NCI-H1417 treated with DMSO at 0.1 percent for 48 hours (cell line): ENCODE measurements around the gene PPM1H.

Source experiments
- DNase-seq: peaks from one replicate; lab custom pipeline; 2025; lab: John Stamatoyannopoulos, UW

Gene PPM1H

DNA sequence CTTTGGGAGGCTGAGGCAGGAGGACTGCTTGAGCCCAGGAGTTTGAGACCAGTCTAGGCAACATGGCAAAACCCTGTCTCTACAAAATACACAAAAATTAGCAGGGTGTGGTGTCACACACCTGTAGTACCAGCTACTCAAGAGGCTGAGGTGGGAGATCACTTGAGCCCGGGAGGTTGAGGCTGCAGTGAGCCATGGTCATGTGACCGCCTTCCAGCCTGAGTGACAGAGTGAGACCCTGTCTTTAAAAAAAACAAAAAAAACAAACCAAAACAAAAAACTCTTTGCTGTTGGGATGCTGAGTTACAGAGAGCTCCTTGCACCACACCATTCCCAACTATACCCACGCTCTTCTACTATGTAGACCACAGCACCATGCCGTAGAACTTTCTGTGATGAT is 221.2 kb downstream of the PPM1H start:
- no peak for DNase-seq

DNA sequence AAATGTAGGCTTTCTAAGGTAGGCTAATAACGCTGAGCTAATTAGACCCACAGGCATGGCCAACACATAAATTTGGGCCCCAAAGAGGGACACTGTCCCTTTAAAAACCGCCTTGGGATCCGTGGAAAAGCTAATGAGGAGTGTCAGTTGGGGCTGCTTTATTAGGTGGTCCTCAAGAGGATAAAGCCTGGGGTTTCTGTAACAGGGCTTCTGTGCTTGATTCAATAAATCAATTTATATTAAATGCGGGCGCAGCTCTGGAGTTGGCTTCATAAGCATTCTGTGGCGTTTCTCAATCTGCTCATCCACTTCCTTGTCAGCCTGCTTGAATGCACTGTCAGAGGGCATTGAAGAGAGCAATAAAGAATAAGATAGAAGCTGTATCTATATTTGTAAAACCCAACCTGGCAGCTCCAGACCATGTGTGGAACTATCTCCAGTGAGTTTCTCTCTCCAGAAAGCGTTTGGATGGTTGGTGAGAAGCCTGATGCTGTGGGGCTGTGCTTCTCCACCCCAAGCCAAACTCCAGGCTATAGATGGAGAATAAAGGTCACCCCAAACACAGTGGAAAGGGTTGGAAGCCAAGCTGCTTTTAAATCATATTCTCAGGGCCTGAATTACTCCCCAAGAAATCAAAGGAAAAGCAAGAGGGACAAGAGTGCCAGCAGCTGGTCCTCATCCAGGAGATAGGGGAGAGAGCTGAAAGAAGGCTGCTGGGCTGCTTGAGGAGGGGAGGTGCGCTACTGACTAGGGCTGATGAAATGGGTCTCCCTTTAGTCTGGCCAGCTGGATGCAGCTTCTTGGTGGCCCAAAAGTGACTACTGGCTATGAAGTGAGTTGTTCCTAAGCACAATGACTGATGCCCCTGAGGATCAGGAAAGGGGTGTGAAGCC is 222.0 kb downstream of the PPM1H start:
- DNase-seq = no peak

DNA sequence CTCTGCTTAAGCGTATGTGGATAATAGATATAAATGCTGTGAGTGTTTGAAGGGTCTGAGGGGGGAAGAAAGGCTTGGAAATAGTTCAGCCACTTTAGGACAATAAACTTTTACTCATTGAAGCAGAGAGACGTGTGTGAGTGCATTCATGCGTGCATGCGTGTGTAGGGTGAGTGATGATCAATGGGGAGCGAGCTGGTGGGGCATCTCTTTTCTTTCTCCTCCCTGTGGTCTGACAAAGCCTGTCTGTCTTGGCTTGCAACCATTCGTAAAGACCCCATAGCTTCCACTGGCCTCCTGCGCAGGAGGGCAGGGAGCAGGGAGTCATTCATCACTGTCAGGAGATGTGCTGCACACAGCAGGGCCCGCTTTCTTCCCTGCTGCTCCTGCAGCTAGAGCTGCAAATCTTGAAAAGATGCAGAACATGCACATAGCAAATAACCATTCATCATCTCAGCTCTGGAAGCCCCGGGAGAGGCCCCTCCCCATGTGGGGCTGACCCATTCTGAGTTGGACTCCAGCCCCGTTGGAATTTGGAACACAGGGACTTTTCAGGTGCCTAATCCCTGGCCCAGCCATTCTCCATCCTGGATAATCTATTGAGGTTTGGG is 223.2 kb downstream of the PPM1H start:
- DNase-seq = no peak

DNA sequence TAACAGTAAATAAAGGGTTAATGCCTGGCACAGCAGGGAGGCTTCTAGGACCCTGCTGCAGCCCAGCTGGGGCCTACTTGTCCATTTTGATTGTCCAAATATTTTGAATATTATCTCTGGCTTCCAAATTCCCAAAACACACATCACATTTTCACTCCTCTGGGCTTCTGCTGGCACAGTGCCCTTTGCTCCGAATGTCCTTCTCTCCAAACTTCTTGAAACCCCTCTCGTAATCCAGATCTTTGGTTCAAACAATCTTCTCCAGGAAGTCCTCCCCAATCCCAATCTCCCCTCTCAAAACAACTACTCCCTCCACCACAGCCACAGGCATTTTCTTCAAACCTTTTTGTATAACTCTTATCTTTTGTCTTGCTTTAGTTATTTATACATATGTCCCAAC is 225.6 kb downstream of the PPM1H start:
- DNase-seq = no peak

DNA sequence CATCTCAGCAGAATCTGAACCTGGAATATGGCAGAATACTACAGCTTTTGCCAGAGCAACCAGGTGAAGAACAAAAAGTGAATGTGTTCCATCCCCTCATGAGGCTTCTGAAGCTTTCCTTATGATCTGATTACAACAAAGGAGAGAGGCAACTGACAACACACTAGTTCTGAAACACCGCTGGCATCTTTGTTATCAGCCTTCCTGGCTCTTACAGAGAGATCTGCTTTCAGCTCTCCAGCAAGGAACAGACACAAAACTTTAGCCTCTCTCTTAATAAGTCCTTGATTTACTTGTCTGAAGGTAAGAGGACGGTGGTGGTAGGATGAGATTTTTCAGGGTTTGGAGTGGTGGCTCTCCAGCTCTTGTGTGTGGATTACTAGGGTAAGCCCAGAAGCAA is 227.0 kb downstream of the PPM1H start:
- DNase-seq = no peak

DNA sequence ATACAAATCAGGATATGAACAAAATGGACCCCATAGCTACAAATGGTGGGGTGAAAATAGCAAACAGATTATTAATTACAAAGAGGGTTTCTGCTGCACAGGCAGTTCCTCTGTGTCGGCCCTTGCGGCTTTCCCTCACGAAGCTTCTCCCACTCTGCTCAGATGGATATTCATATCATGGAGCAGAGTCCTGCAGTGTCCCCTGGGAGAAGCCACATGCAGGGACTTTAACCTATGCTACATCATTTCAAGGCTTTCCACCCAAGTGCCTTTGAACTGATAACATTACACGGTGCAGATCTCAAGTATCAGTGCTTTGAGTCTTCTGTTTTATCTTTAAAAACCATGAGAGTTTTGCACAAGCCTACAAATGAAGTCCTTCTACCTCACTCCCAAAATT is 229.1 kb downstream of the PPM1H start:
- no peak for DNase-seq

DNA sequence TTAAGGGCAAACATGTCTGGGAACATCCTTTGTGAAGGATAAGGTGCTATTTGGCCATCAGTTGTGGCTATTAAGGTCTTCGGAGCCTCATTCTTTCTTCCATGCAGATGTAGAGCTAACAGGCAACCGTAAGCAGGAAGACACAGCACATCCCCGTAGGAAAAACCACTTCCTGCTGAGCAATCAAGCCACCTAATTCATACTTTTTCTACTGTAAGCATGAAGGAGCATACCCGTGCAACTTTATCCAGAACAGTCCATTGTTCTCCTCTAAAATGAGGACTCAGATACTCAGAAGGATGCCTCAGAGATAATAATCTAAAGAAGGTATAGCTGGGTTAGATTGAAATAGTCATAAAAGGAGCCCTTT is 232.0 kb downstream of the PPM1H start:
- DNase-seq = no peak

DNA sequence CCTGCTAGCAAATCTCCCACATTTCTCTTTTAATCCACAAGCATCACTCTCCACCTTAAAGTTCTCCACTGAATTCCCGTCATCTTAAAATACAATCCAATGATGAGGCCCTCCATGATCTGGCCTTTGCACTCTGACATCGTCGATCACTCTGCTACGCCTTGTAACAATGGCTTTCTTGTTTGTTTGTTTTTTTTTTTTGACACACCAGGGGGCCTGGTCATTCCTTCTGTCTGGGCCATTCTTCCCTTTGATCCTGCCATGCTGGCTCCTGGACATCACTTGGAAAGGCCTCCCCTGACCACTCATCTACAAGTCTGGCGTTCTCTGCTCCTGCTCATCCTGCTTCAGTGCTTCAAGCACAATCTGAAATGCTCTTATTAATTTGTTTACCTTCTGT is 233.5 kb downstream of the PPM1H start:
- DNase-seq = no peak

DNA sequence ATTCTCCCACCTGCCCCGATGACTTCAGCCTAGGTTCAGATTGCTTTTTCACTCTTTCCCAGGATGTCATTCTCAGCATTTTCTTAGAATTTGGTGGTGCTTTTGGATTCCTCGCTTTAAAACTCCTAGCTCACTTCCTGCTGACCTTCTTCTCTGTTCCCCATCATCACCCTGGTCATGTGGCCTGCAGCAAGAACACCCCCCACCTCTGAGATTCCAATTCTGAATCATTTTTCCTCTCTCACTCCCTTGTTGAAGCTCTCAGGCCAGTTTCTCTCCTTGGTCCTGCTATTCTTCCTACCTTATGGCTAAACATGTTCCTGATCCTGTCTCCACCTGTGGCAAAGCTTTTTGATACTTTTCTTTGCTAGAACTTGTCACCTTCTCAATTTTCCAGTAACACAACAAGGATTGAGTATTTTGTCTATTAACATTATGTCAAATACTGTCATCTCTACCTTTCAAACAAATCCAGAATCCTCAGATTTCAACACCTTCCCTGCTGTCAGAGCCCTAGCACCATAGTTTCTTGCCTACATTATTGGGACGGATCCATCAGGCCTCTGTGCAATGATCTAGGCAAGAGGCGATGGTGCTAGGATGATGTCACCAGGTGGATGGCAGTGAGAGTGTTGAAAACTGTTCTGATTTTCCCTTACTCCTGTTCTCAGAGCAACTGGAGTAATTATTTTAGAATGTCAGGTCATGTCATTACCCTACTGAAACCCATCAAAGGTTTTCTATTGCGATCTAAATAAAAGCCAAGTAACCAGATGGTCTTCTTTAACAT is 234.7 kb downstream of the PPM1H start:
- no peak for DNase-seq

DNA sequence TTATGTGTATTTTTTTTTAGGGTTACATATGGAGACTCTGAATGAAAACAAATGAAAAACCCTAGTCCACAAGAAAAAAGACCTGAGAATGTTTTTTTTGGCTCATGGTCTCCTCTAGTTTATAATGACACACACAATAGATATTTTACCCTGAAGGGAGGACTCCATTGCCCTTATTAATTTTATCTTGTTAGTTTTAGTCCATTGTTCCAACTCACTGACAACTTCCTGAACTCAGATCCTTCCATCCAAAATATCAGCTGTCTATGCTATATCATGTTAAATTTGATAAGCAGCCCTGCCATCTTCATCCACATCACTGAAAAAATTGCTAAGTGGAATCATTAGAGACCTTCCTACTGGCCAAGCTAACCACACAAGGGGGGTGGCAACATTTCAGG is 236.2 kb downstream of the PPM1H start:
- DNase-seq = no peak

DNA sequence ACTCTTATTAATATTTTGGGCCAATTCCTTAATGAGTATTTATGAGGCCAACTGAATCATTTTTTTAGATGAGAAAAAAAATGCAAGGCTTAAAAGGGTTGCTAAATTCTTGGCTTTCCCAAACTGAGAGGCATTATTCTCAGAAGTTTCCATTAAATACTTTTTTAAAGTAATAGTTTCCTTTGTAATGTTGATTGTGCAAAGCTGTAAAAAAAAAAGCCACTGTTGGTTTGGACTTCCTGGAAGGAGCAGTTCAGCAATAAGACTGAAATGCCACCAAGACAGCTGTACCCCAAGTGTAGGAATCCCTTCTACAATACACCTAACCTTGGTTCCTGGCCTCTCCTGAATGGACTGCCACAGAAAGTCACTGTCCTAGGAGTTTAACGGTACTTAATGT is 237.1 kb downstream of the PPM1H start:
- DNase-seq = no peak

DNA sequence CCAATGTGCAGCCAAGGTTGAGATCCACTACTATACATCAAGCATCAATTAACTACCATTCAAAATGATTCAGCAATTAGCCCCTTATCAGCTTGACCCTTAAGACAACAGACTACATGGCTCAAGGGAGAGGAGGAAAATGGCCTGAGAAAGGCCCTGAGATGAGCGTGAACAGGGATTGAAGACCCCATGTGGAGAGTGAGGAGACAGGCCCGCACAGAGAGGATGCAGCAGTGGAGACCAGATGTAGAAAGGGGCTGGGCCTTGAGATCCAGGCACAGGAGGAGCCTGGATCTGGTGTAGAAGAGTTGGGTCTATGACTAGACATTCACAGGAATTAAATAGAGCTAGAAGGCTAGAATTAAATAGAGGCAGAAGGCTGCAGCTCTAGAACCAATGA is 239.3 kb downstream of the PPM1H start:
- DNase-seq = no peak

DNA sequence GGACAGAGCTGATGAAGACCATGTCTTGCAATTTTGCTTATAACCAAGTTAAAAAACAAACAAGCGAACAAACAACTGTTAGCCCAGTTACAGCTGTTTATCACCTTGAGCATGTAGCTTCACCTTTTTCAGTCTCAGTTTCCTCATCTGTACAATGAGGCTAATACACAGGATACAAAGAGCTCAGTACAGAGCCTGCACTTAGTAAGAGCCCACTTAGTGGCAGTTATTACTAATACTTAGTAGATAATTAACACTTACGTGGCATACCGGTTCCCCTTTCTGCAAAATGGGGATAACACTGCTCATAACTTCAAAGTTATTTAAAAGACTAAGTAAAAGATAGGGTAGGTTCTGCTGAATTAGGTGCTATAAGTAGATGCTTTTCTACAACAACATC is 240.3 kb downstream of the PPM1H start:
- no peak for DNase-seq

DNA sequence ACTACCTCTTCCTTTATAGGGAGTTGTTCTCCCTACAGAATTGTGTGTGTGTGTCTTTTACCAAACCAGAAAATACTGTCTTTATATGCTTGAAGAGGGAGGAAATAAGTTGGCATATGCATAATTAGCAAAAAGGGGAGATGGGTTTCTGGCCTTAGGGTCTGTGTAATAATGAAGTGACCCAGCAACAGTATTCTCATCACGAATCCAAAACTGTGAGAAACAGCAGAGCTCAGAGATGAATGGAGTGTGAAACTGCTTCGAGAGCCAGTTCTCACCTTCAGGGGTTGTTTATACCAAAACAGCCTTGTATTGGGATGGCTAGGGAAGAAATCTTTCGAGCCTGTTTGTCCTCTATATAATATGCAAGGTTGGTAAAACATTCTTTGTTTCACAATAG is 240.8 kb downstream of the PPM1H start:
- DNase-seq = no peak

DNA sequence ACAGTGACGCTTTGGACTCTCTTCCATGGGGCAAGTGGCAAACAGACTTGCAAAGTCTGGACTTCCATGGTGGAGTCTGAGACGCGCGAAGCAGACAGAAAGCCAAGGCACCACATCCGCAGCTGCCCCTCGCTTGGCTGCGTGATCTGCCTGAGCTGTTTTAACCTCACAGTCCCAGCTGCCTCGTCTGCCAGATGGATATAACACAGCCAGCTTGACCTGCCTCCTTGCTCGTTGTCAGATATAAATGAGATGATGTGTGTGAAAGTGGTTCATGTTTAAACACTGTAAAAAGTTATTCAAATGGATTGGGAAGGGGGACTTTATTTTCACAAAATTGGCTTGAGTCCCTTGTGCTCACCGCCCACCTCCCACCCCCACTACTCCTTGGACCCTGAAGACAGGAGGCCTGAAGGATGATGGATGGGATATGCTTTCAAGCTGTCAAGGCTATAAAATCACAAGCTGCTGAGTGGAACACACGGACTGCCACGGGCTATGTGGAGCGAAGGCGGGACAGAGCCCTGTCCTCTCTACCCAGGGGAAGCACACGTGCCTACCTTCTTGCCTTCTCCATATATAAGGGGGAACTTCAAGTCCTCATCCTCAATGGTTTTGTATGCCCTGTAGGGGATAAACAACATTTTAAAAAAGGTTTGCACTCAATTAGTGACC is 241.4 kb downstream of the PPM1H start:
- no peak for DNase-seq

DNA sequence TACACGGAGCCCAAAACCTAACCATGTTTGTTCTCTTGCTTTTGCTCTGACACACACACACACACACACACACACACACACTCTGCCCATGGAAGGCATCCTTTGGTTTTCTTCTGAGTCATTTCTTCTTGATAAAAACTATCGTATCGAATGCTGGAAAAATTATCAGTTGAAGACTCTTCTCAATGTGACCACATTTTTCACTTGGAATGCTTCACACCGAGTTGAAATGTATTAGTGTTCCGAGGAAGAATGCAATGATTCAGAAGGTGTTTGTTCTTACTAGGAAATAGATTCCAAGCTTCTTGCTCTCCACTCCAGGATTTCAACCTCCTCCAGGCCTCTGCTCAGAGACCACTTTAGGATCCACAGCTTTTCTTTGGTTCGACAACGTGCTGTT is 242.1 kb downstream of the PPM1H start:
- no peak for DNase-seq

DNA sequence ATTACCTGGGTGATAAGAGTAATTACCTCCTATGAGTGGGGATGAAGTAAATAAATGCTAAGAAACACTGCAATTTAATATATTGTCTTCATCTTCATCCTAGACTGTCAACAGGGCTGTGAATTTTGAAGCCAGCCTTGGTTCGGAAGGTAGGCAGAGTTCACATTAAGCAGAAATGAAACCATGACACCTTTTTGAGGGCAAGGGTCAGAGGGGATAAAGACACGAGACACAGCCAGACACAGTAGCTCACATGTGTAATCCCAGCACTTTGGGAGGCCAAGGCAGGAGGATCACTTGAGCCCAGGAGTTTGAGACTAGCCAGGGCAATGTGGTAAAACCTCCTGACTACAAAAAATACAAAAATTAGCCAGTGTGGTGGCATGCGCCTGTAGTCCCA is 243.6 kb downstream of the PPM1H start:
- DNase-seq = no peak

DNA sequence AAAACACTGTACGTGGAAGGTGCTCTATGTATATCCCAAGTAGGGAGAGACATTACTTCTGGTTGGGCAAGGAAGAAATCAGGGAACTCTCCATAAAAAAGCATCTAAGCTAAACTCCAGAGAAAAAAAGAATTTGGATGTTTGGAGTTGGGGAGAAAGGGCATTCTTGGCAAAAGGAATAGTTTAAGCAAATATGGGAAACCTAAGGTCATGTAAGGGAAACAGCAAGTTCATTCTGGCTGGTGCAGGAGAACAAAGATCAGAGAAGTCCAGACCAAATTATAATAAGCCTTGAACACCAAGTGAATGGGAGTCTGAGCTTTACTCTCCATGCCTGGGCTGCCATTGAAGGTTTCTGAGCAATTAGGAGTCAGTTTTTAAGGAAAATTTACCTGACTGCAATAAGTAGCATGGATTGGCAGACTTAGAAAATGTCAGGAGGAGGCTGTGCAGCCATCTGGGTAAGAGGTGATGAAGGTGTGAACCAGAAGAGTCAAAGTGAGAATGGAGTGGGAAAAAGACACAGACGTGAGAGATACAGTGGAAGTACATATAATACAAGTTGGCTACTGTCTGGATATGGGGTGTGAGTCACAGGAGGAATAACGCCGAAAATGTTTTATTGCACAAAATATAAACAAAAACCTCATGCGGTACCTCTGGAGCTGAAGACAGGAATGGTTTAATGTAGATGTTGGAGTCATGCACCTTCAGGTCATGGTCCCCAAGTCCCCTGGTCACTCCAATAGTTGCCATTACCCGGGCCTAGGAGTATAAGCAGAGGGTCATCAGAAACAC is 245.7 kb downstream of the PPM1H start:
- no peak for DNase-seq

DNA sequence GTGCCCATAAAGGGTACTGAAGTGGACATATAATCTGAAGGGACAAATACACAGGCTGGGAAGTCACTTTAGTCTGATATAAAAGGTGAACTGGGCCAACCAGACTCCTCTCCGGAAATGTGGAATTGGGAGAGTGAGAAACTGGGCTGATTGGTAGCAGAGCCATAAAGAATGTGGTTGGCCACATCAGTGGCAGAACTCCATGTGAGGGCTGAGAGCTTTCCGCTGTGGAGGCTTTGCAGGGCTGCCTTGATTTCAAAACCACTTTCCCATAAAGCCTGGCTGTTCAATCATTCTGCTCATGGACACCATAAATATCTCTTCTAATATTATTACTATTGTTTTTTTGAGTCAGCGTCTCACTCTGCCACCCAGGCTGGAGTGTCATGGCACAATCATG is 248.0 kb downstream of the PPM1H start:
- no peak for DNase-seq

DNA sequence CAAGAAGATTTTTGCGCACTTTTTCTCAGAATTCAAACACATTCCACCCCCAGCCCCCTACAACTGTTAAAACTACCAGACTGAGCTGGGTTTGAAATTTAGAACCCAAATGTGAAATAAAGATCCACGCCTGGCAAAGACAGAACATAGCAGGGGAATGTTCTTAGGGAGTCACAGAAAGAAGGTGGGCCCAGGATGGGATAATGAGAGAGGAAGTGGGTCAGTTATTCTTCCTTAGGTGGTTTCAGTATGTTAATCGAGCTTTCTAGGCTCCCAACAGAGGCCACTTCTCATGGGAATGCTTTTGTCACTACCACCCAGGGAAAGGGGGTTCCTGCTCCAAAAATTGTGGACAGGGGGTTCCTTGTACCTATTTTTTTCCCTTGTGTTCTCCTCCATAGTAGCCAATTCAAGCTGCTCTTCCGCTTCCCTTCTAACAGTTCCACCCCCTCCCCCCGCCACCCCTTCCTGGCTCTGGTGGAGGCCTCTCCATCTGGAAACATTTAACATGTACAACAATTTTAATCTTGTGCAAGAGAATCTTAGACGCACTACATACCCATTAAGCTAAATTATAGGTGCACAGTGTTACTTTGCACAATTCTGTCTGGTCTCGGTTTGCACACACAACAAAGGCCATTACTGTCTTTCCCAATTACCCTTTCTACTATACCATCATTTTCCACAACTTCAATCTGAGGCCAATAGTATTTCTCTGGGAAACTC is 250.2 kb downstream of the PPM1H start:
- no peak for DNase-seq
